Activated CD8-positive, alpha-beta memory T cell treated with anti-CD3 and anti-CD28 coated beads for 4 hours (primary cell): Measurements from ENCODE around the gene WDR93.

Experiments
- DNase-seq, 2 donors: peaks; one replicate each; pipeline ENCODE4 v3.0.0-alpha.2; 2020; ENCODE audit warnings: low read depth in 2 of 2

Gene WDR93

GRCh38 chr15:89690276-89691218, at the start of gene WDR93, which contains the start of gene PEX11A:
TSS of gene WDR93 (plus strand) at chr15:89690811. CDS start at chr15:89701747, 10,936 bp downstream.
TSS of gene PEX11A (minus strand) at chr15:89690754. CDS start at chr15:89690632, 122 bp downstream.
- peak; percentile 44 to 57 for DNase-seq

DNA sequence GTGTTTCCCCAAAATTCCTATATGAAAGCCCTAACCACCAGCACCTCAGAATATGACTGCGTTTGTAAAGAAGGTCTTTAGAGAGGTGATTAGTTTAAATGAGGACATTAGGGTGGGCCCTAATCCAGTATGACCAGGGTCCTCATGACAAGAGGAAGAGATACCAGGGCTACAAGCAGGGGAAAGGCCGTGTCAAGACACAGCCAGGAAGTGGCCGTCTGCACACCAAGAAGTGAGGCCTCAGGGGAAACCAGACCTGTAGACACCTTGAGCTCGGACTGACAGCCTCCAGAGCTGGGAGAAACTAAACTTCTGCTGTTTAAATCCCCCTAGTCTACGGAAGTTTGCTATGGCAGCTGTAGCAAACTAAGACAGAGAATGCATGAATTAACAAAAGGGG, 49.6 kb upstream of the WDR93 start:
- no peak for DNase-seq

DNA sequence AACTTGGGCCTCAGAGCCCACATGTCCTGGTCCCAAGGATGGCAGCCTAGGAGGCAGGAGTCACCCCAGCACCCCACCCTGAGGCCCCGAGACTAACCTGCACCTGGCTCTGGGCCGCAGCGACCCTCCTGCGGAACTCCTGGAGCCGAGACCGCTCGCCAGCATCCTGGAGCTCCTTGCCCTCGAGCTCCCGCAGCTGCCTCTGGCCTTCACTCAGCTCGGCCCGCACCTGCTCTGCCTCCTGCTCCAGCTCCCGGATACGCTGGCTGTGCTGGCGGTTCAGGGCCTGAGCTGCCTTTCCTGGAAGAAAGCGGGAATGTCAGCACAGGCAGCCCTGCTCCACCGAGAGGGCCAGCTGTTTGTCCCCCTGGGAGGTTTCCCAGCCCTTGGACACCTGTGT, 48.5 kb upstream of the WDR93 start:
- no peak for DNase-seq

GRCh38 chr15:89645680-89646079, 44.9 kb upstream of the WDR93 start:
- no peak for DNase-seq

GRCh38 chr15:89646416-89647141, 44.0 kb upstream of the WDR93 start:
- no peak for DNase-seq

- peak; percentile 10 to 11 for DNase-seq
Measured at GRCh38 chr15:89647191-89647851, 43.3 kb upstream of the WDR93 start.

GRCh38 chr15:89648106-89649012, 42.3 kb upstream of the WDR93 start:
- no peak for DNase-seq

GRCh38 chr15:89649013-89649625, 41.5 kb upstream of the WDR93 start:
- no peak for DNase-seq

GRCh38 chr15:89649716-89650115, 40.9 kb upstream of the WDR93 start:
- DNase-seq: no peak

DNA sequence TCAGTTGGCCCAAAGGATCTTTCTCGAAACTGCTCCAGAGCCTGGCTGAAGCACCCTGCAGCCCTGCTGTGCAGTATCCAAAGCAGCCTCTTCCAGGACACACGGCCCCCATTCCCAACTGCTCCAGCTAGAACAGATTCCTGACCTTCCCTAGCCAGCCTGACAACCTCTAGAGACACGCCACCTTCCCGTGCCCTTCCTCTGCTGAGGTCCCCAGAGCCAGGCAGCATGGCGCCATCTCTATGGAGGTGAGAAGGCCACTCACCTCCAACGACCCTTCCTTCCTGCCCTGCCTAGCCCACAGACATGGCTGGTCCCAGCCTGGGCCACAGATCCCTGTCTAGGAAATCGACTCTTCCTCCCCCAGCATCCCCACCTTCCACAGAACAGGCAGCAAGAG, 38.5 kb upstream of the WDR93 start:
- DNase-seq: no peak

- DNase-seq: no peak
Measured at GRCh38 chr15:89652666-89653065, 37.9 kb upstream of the WDR93 start.

- no peak for DNase-seq
Measured at GRCh38 chr15:89653578-89653977, 37.0 kb upstream of the WDR93 start.

DNA sequence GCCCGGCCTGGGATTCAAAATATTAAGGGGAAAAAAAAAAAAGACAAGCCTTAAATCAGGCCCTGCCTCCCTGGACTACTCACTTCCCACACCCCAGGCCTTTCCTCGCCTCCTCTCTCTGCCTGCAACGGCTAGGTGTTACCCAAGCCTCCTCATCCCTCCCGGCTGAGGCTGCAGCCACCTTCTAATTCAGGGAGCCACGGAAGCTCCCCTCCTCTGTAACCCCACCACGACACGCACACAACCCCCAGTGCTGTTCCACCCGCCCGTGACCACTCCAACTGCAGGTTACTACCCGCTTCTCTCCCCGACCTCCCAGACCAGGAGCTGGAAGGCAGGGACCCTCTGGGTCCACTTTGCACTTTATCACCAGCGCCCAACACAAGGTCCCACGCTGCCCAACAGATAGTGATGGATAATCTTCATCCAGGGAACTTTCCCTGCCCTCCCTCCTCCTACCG, 36.3 kb upstream of the WDR93 start:
- DNase-seq: no peak

- no peak for DNase-seq
Measured at GRCh38 chr15:89654847-89655805, 35.5 kb upstream of the WDR93 start, which contains the start of gene KIF7. TSS of gene KIF7 (minus strand) at chr15:89655467. CDS start at chr15:89652930, 2,537 bp downstream.

- no peak for DNase-seq
Measured at GRCh38 chr15:89656116-89656815, 34.3 kb upstream of the WDR93 start.

DNA sequence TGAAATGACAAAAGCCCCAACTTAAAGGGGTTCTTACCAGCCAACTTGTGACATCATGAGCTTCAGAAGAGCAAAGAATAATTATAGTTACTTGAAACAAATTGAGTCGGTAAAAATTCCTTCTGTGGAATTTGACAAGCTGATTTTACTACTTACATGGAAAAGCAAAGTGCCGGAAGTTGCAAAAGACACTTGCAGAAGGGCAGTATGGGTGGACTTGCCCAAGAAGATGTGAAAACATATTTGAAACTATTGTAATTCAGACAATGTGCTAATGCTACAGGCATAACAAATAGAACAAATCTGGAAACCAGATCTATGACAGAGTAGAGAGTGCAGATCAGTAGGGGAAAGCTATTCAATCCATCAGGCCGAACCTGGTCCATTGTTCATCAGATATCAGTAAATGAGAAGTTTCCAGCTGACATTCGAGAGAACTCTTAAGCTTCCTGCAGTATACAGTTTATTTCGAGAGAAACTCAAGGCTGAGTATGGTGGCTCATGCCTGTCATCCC, 32.9 kb upstream of the WDR93 start:
- no peak for DNase-seq

DNA sequence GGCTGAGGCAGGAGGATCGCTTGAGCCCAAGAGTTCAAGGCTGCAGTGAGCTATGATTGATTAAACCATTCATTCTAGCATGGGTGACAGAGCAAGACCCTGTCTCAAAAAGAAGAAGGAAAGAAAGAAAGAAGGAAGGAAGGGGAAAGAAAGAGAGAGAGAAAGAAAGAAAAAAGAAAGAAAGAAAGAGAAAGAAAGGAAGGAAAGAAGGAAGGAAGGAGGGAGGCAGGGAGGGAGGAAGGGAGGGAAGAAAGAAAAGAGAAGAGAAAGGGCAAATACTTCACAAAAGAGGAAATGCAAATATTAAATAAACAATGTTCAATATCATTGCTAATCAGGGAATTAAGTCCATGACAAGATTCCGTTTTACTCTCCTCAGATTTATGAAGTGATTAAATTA, 31.3 kb upstream of the WDR93 start:
- DNase-seq: no peak

DNA sequence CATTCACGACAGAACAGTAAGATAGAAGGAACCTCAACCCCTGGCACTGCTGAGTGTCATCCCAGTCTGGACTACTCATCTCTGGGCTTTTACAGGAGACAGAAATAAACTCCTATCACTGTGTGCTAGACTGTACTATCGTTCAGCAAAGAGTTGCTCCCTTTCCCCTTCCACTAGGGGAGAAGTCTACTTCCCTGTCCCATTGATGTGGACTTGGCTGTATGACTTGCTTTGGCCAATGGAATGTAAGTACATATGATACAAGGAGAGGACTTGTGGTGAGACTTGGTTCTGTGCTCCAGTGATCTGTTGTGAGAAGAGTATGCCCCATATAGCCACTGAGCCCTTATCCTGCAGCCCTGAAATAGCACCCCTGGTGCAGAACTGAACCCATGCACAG, 30.1 kb upstream of the WDR93 start:
- DNase-seq: no peak
